ENCODE results near the gene ADGRG1.

ADGRG1 gene

DNA sequence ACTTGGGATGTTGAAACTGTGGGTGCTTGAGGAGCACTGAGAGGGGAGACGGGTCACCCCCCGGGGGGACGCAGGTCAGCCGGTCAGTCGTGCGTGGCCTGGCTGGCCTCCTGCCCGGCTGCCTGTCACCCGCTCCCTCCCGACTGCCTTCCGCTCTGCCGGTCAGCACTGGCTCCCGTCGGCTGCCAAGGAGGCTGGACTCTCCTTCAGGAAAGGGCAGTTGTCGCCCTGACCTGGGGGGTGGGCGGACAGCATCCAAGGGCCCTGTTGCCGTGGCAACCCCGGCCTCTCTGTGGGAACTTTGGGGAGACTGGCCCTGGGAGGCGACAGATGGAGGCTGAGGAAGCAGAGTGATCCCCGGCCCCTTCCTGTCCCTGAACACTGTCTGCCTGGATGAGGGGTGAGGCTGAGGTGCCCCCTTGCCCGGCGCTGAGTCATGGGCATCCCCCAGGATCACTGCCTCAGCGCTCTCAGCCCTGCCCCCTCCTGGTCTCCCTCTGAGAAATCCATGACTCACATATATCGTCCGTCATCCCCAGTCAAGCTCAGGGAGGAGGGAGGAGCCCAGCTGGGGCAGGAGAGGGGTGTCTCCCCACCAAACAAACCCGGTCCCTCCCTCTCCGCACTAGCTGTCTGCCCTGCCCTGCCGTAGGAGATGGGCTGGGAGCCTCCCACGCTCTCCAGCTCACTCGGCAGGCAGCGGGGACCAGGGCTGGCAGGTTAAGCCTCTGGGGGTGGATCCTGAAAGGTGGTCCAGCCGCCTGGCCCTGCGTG lies at the start of gene ADGRG1:
Gene ADGRG1, plus strand, starts transcription at position 623 of the 774 bp plus-strand sequence. CDS start 21,658 bp downstream, outside the sequence.
- peak within 1 kb of the TSS in 8 of 11 experiments; percentile 33 to 65 (median 50); a peak in 15 of 22 replicates for H3K27ac ChIP-seq
- peaks cover 0 to 12% (median 0%) of the 10 kb centered on the region in 11 experiments; a peak in 1 of 22 replicates for H3K27me3 ChIP-seq
- no peaks in the 10 kb centered on the region for H4K20me1 ChIP-seq
- peak within 1 kb of the TSS; percentile 63 to 94 (median 87) for H3K4me2 ChIP-seq
- peaks cover 61 to 100% (median 83%) of the 10 kb centered on the region in 10 experiments for H3K4me1 ChIP-seq
- no peaks in the 10 kb centered on the region for H3K9me3 ChIP-seq (replicated peaks in 1 of 11)
- no peak for TF ChIP-seq Cebpa-rat (IDR thresholded peaks at IDR 0.05)
- no peaks in the 10 kb centered on the region for H3K36me3 ChIP-seq
- H3K9ac ChIP-seq: peak within 1 kb of the TSS in 9 of 11 experiments; percentile 2 to 66 (median 45); a peak in 12 of 22 replicates
- peak within 1 kb of the TSS in 8 of 10 experiments; percentile 10 to 66 (median 44); a peak in 12 of 20 replicates for H3K4me3 ChIP-seq

DNA sequence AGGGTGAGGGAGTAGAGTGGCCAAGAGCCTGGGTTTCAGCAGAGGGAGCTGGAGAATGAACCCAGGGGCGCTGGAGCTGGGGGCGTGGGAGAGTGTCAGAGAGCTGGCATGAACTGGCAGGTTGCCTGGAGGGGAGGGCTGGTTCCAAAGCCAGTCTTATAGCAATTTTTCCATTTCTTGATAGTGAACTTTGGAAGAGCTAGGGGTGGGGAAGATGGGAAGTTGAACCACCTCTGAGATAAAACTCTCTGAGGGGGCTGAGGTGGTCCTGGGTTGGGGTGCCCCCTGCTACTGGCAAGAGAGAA lies 49.1 kb upstream of the ADGRG1 start:
- Histone ChIP-seq H3K9ac (no peak overlapping the region), H4K20me1 (no peaks in the 10 kb centered on the region), H3K4me3 (no peak overlapping the region), H3K27ac (peak overlapping the region in 4 of 11 experiments; percentile 25 to 83 (median 80); a peak in 6 of 22 replicates), H3K4me2 (peak overlapping the region in 6 of 11 experiments; percentile 77 to 93 (median 87); a peak in 10 of 22 replicates), H3K36me3 (peaks cover 0 to 15% (median 0%) of the 10 kb centered on the region in 11 experiments; a peak in 1 of 22 replicates), H3K4me1 (peaks cover 29 to 57% (median 37%) of the 10 kb centered on the region in 10 experiments), H3K9me3 (replicated peaks in 1 of 11) (no peaks in the 10 kb centered on the region), H3K27me3 (no peaks in the 10 kb centered on the region)
- TF ChIP-seq Cebpa-rat (IDR thresholded peaks at IDR 0.05): no peak

DNA sequence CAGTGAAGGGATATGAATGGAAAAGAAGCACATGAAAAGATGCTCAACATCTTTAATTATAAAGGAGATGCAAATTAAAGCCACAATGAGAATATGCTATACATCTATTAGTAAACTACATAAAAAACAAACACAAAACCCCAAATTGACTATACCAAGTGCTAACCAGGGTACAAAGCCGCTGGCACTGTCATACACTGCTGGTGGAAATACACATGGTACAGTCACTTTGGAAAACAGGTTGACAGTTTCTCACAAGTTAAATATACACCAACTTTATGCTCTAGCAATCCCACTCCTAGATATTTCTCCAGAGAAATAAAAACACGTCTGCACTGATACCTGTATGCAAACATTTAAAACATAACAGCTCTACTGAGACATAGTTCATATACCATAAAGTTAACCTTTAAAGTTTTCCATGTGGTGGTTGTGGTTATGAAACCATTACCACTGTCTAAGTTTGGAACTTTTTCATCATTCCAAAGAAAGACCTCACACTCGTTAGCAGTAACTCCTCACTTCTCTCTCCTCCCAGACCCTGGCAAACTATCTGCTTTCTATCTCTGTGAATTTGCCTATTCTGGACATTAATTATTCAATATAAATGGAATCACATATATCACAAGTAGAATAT lies 43.3 kb upstream of the ADGRG1 start:
- H3K9ac ChIP-seq: no peak overlapping the region
- H3K27ac ChIP-seq: no peak overlapping the region
- peaks cover 0 to 8% (median 0%) of the 10 kb centered on the region in 11 experiments; a peak in 6 of 22 replicates for H3K9me3 ChIP-seq (replicated peaks in 1 of 11)
- H3K27me3 ChIP-seq: no peaks in the 10 kb centered on the region
- peaks cover 7 to 39% (median 19%) of the 10 kb centered on the region in 10 experiments; a peak in 19 of 20 replicates for H3K4me1 ChIP-seq
- no peaks in the 10 kb centered on the region for H4K20me1 ChIP-seq
- no peak overlapping the region for H3K4me3 ChIP-seq
- H3K36me3 ChIP-seq: no peaks in the 10 kb centered on the region
- TF ChIP-seq Cebpa-rat (IDR thresholded peaks at IDR 0.05): no peak
- H3K4me2 ChIP-seq: peak overlapping the region in 7 of 11 experiments; percentile 1 to 48 (median 32); a peak in 6 of 22 replicates

DNA sequence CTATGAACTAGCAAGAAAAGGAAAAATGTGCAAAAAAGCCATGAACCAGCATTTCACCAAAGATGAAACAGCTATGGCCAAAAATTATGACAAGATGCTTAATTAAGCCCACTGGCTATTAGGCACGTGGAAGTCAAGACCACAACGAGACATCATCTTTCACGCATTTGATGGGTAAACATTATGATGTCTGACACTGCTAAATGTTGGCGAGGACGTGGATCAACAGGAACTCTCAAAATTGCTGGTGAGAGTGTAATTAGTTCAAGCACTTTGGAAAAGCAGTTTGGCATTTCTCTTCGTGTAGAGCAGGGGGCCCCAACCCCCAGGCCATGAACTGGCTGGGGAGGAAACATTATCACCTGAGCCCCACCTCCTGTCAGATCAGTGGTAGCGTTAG lies 39.6 kb upstream of the ADGRG1 start:
- Histone ChIP-seq H3K9me3 (replicated peaks in 1 of 11) (peaks cover 0 to 8% (median 0%) of the 10 kb centered on the region in 11 experiments; a peak in 6 of 22 replicates), H3K4me1 (peaks cover 41 to 70% (median 53%) of the 10 kb centered on the region in 10 experiments), H3K4me3 (no peak overlapping the region), H3K4me2 (peak overlapping the region in 3 of 11 experiments; percentile 37 to 92 (median 91); a peak in 6 of 22 replicates), H3K27me3 (no peaks in the 10 kb centered on the region), H3K9ac (no peak overlapping the region), H3K27ac (0 out of 22 replicates have a peak overlapping the region, but pooled peaks of 1 of the 11 experiments have one; percentile 3), H3K36me3 (no peaks in the 10 kb centered on the region), H4K20me1 (no peaks in the 10 kb centered on the region)
- TF ChIP-seq Cebpa-rat (IDR thresholded peaks at IDR 0.05): no peak

DNA sequence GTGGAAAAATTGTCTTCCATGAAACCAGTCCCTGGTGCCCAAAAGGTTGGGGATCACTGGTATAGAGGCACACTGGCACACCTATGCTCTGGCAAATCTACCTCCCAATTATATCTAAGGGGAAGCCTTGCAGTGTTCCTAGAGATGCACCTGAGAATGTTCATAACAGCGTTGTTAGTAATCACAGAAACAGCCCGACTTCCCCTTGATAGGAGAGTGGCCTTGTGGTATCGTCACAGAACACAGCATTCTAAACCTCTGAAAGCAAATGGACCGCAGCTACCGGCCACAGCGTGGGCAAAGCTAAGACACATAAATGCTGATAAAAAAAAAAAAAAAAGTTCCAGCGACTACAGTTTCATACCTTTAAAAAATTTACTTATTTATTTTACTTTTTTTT lies 39.1 kb upstream of the ADGRG1 start:
- H3K27me3 ChIP-seq: no peaks in the 10 kb centered on the region
- H3K9me3 ChIP-seq (replicated peaks in 1 of 11): peaks cover 0 to 10% (median 3%) of the 10 kb centered on the region in 11 experiments; a peak in 6 of 22 replicates
- no peak for TF ChIP-seq Cebpa-rat (IDR thresholded peaks at IDR 0.05)
- H4K20me1 ChIP-seq: no peaks in the 10 kb centered on the region
- peaks cover 41 to 70% (median 53%) of the 10 kb centered on the region in 10 experiments for H3K4me1 ChIP-seq
- peak overlapping the region in 2 of 11 experiments; percentile 79; a peak in 3 of 22 replicates for H3K27ac ChIP-seq
- H3K9ac ChIP-seq: no peak overlapping the region
- peak overlapping the region in 4 of 11 experiments; percentile 81 to 94 (median 92); a peak in 7 of 22 replicates for H3K4me2 ChIP-seq
- no peak overlapping the region for H3K4me3 ChIP-seq
- H3K36me3 ChIP-seq: no peaks in the 10 kb centered on the region

DNA sequence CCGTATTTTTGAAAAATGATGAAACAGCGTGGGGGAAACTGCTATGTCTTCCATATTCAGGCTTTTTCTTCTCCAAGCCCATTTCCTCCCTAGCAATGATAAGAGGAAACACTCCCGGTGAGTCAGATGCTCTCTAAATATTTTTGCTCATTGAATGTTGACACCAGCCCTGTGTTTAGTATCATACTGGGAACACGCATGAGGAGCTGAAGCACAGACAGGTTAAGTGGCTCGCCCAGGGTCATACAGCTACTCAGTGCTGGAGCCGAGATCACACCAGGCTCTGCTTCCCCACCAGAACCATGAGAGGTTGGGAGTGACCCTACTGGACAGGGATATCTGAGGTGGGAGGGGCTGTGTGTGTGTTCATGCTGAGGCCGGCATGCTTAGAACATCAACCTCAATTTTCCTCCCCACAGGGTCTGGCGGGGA lies 37.8 kb upstream of the ADGRG1 start:
- Histone ChIP-seq H3K27me3 (no peaks in the 10 kb centered on the region), H3K36me3 (peaks cover 0 to 2% (median 0%) of the 10 kb centered on the region in 11 experiments; a peak in 1 of 22 replicates), H3K27ac (peak overlapping the region in 9 of 11 experiments; percentile 17 to 86 (median 60); a peak in 17 of 22 replicates), H3K9me3 (replicated peaks in 1 of 11) (peaks cover 0 to 15% (median 6%) of the 10 kb centered on the region in 11 experiments; a peak in 15 of 22 replicates), H3K4me3 (peak overlapping the region in 4 of 10 experiments; percentile 26 to 45 (median 33); a peak in 5 of 20 replicates), H3K9ac (peak overlapping the region in 8 of 11 experiments; percentile 2 to 69 (median 50); a peak in 10 of 22 replicates), H4K20me1 (no peaks in the 10 kb centered on the region), H3K4me2 (peak overlapping the region in 10 of 11 experiments; percentile 68 to 94 (median 86); a peak in 18 of 22 replicates), H3K4me1 (peaks cover 32 to 59% (median 47%) of the 10 kb centered on the region in 10 experiments)
- TF ChIP-seq Cebpa-rat (IDR thresholded peaks at IDR 0.05): no peak

DNA sequence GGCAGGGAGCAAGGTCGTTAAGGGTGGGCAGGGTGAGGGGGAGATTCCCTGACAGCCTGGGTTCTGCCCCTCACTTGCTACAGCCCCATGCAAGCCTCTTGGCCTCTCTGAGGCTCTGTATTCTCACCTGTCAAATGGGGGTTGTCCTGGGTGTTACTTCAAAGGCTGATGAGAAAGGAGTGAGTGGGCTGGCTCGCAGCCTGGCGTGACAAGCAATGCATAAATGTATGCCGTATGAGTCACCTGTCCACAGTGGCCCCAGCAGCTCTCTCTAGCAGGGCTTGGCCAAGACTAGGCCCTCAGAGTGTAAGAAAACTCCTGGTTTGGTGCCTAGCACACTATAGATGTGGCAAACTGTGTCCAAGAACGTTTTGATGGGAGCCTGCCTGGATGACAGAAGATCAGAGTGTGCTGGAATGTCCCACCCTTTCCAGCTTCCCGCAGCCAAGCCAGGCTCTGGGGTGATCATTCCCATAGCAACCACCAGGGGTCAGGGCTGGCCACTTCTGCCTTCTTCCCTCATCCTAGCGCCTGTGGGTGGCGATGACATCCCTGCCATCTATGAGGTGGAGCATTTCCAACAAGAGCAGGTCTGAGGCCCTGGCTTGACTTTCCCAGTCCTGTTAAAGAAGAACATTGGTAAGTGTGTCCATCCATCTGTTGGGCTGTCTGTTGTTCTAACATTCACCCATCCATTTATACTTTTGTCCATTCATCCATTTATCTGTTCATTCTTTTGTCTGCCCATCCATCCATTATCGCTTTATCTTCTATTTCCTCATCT lies 37.2 kb upstream of the ADGRG1 start:
- H3K4me1 ChIP-seq: peaks cover 30 to 55% (median 45%) of the 10 kb centered on the region in 10 experiments
- H3K9ac ChIP-seq: peak overlapping the region in 6 of 11 experiments; percentile 22 to 69 (median 62); a peak in 8 of 22 replicates
- TF ChIP-seq Cebpa-rat (IDR thresholded peaks at IDR 0.05): no peak
- H3K4me3 ChIP-seq: peak overlapping the region in 4 of 10 experiments; percentile 26 to 45 (median 33); a peak in 5 of 20 replicates
- peak overlapping the region; percentile 68 to 94 (median 86) for H3K4me2 ChIP-seq
- H3K27me3 ChIP-seq: no peaks in the 10 kb centered on the region
- peak overlapping the region in 9 of 11 experiments; percentile 27 to 86 (median 78); a peak in 17 of 22 replicates for H3K27ac ChIP-seq
- no peaks in the 10 kb centered on the region for H4K20me1 ChIP-seq
- peaks cover 0 to 3% (median 0%) of the 10 kb centered on the region in 11 experiments; a peak in 1 of 22 replicates for H3K36me3 ChIP-seq
- peaks cover 3 to 21% (median 10%) of the 10 kb centered on the region in 11 experiments; a peak in 19 of 22 replicates for H3K9me3 ChIP-seq (replicated peaks in 1 of 11)
